NB4 (cell line): Measurements from ENCODE around the gene CD7.
A peak's percentile ranks its signal among the peaks of the same experiment; 100 is the strongest.

ENCODE experiments used
- DNase-seq: peaks from one replicate; pipeline ENCODE4 v3.0.0; 2010; ENCODE audit warnings: low read depth
- H3K4me3 ChIP-seq: one replicate; pipeline ENCODE4 v1.5.1; 2011; ENCODE audit warnings: mild to moderate bottlenecking, low read depth, low read length, moderate library complexity
- MAX ChIP-seq: IDR thresholded peaks from 2 replicates; pipeline ENCODE4 v1.6.1; 2011; ENCODE audit warnings: low read depth, low read length
- MYC ChIP-seq: IDR thresholded peaks from 2 replicates; pipeline ENCODE4 v1.6.1; 2011; ENCODE audit warnings: low read depth, low read length
- POLR2A ChIP-seq: IDR thresholded peaks from 2 replicates; pipeline ENCODE4 v1.6.1; 2011; ENCODE audit warnings: mild to moderate bottlenecking; ENCODE audit not compliant: insufficient read length; ENCODE audit errors: extremely low read depth
- TF ChIP-seq, protein P1 (sequence below): IDR thresholded peaks from one replicate; pipeline ENCODE4 v1.5.1; 2012; ENCODE audit warnings: low read depth, low read length

CD7 gene

GRCh38 chr17:82296511-82297279 lies 20.7 kb downstream of the CD7 start:
- TF ChIP-seq POLR2A: no peak
- TF ChIP-seq MYC: no peak
- no peak for TF ChIP-seq MAX
- TF ChIP-seq, protein P1, sequence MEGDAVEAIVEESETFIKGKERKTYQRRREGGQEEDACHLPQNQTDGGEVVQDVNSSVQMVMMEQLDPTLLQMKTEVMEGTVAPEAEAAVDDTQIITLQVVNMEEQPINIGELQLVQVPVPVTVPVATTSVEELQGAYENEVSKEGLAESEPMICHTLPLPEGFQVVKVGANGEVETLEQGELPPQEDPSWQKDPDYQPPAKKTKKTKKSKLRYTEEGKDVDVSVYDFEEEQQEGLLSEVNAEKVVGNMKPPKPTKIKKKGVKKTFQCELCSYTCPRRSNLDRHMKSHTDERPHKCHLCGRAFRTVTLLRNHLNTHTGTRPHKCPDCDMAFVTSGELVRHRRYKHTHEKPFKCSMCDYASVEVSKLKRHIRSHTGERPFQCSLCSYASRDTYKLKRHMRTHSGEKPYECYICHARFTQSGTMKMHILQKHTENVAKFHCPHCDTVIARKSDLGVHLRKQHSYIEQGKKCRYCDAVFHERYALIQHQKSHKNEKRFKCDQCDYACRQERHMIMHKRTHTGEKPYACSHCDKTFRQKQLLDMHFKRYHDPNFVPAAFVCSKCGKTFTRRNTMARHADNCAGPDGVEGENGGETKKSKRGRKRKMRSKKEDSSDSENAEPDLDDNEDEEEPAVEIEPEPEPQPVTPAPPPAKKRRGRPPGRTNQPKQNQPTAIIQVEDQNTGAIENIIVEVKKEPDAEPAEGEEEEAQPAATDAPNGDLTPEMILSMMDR: no peak
- DNase-seq: no peak
- peak overlapping the region; percentile 52 for H3K4me3 ChIP-seq

- TF ChIP-seq MAX (no peak), POLR2A (no peak), MYC (no peak)
- TF ChIP-seq, protein P1: no peak
- H3K4me3 ChIP-seq: no peak overlapping the region
- no peak for DNase-seq
These were observed 22.0 kb downstream of the CD7 start for GRCh38 chr17:82295472-82295814.

GRCh38 chr17:82294064-82294773 lies 23.2 kb downstream of the CD7 start:
- TF ChIP-seq MYC: no peak
- no peak for DNase-seq
- H3K4me3 ChIP-seq: no peak overlapping the region

DNA sequence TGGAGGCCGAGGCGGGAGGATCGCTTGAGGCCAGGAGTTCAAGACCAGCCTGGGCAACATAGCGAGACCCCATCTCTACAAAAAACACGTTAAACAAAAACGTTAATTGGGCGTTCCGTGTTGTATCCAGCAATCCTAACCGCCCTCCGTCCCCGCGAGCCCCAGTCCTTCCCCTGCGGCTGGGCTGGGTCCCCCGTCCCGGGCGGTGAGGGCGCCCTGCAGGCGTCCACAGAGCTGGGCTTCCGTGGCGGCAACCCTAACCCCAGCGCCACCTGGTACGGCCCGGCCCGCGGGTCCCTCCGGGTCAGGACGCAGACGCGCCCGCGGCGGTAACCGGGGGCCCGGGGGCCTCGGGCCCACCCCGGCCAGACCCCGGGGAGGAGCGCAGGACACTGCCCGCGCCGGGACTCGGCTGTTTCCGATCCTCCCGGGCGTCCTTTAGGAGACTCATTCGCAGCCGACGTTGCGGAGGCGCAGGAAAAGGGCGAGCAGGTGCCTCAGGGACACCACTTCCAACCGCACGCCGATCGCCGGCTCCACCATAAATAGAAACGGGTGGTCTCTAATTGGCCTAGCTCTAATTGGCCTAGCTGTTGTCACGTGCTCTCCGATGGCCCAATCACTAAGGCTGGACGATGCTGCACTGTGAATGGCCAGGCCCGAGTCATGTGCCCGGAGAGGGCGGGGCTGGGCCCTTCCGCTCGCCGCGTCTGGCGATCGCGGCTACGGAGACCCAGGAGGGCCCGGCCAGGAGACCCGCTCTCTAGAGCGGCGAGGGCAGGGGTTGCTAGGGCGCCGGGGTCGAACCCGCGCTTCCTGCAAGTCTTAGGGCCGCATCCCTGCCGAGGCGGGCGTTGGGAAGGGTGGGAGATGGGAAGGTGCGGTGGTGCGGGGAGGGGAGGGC lies 24.9 kb downstream of the CD7 start:
- peak overlapping the region; percentile 63 for H3K4me3 ChIP-seq
- TF ChIP-seq POLR2A (peak; percentile 95), MYC (peak; percentile 83), MAX (peak; percentile 100)
- TF ChIP-seq, protein P1: no peak

DNA sequence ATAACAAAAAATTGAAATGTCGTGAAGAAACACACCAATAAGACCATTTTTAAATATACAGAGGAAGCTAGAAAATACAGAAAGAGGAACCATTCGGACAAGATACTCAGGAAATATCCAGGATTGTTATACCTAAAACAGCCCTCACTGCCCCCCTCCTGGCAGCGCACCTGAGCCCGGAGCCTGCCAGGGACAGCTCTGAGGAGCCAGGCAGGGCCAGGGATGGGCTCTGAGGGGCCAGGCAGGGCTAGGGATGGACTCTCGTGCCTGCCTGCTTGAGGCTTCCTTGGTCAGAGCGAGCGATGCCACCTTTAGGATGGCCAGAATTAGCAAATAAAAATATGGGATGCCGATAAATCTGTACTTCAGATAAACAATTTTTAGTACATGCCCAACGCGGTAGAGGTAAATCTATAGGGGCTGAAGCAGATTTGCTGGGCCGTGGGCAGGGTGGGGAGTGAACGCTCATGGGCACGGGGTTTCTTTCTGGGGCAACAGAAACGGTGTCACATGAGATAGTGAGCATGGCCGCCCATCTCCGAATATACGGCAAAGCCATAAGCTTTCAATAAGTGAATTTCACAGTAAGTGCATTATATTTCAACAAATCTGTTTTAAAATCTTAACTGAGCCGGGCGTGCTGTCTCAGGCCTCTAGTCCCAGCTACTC lies 25.7 kb downstream of the CD7 start:
- DNase-seq: peak; percentile 50
- TF ChIP-seq POLR2A (no peak), MYC (no peak), MAX (no peak)
- TF ChIP-seq, protein P1: no peak

More for the DNA sequence above, 24.9 kb downstream of the CD7 start:
- peak; percentile 98 for DNase-seq

More for the DNA sequence above, 25.7 kb downstream of the CD7 start:
- peak overlapping the region; percentile 63 for H3K4me3 ChIP-seq
